Muscle layer of colon (tissue), 2 donors: ENCODE measurements around the gene WIPF2.
"Not testable (repeated sequence)": the region's sequence is repeated elsewhere in the genome, so short reads cannot be mapped to it uniquely, and the experiment has no call there.

Experiments used
- H3K27ac ChIP-seq: one replicate; pipeline ENCODE4 v1.7.0; 2013; ENCODE audit warnings: low read depth, mild to moderate bottlenecking, low read length, moderate library complexity
- H3K27me3 ChIP-seq, 2 donors: one replicate each; pipeline ENCODE4 v1.7.0; 2013; ENCODE audit warnings: low read length in 2 of 2, mild to moderate bottlenecking in 2 of 2; ENCODE audit not compliant: insufficient read depth in 2 of 2, control insufficient read depth in 1 of 2
- H3K36me3 ChIP-seq: one replicate; pipeline ENCODE4 v1.7.0; 2013; ENCODE audit warnings: mild to moderate bottlenecking, low read length; ENCODE audit not compliant: insufficient read depth
- H3K4me1 ChIP-seq: one replicate; pipeline ENCODE4 v1.7.0; 2013; ENCODE audit warnings: mild to moderate bottlenecking, low read length; ENCODE audit not compliant: insufficient read depth
- H3K4me3 ChIP-seq, 2 donors: one replicate each; pipeline ENCODE4 v1.7.0; 2013; ENCODE audit warnings: low read length in 2 of 2, low read depth in 1 of 2, mild to moderate bottlenecking in 1 of 2, moderate library complexity in 1 of 2
- H3K9ac ChIP-seq: one replicate; pipeline ENCODE4 v1.7.0; 2013; ENCODE audit warnings: low read length
- H3K9me3 ChIP-seq: one replicate; pipeline ENCODE4 v1.7.0; 2013; ENCODE audit warnings: mild to moderate bottlenecking, low read length
- donor health status: abdominal sarcoma.
- donor health status: Adenocarcinoma of cecum.

The WIPF2 gene

DNA sequence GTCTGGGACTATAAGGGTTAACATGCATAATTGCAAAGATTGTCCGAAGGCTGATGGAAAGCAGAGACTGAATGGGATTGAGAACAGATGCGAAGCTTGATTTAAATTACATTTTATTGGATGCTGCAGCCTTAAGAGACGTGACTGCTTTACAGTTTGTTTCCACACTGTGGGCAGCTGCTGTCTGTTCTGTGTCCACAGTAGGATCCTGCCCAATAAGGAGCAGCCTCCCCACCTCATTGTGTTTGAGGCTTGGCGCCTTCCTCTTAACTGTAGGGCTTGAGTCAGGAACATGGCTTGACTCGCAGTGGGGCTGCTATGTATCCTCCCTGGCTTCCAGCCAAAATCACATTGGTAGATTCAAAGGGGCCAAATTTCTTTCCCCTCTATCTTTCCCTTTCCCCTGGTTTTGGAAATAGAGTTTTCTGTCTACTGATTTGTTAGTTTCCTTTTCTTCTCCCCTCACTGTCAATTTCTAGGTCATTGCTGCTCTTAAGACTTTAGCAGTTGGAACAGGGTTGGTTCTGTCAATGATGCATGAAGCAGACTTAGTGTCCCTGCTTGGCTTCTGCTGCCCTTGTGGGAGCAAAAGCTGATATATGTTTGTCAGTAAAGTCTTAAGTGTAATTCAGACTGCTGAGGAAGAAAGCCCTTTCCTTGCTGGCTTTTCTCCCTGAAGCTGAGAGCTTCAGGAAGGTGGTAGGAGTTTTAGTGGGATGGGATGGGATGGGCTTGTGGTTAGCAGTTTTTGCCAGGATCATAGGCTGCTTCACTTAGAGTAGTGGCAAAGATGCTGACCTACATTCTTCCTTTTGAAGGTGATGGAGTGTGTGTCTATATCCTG lies 84.8 kb downstream of the WIPF2 start:
- H3K9me3 ChIP-seq = no peaks in the 10 kb centered on the region
- no peaks in the 10 kb centered on the region for H3K27me3 ChIP-seq
- peak overlapping the region; percentile 95 for H3K27ac ChIP-seq
- peak overlapping the region; percentile 1 to 6 for H3K4me3 ChIP-seq
- no peaks in the 10 kb centered on the region for H3K36me3 ChIP-seq
- peaks cover 62% of the 10 kb centered on the region for H3K4me1 ChIP-seq
- no peak overlapping the region for H3K9ac ChIP-seq

DNA sequence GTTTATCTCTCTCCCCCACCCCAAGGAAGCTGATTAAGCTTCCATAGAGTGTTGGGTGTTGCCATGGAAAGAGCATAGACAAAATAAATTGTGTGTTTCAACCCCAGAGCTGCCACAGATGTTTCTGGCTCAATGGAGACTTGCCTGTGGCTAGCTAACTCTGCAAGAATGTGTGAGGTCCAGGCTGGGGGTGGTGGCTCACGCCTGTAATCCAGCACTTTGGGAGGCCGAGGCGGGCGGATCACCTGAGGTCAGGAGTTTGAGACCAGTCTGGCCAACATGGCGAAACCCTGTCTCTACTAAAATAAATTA lies 85.4 kb downstream of the WIPF2 start:
- H3K4me1 ChIP-seq = peaks cover 62% of the 10 kb centered on the region
- peak overlapping the region; percentile 83 for H3K27ac ChIP-seq

DNA sequence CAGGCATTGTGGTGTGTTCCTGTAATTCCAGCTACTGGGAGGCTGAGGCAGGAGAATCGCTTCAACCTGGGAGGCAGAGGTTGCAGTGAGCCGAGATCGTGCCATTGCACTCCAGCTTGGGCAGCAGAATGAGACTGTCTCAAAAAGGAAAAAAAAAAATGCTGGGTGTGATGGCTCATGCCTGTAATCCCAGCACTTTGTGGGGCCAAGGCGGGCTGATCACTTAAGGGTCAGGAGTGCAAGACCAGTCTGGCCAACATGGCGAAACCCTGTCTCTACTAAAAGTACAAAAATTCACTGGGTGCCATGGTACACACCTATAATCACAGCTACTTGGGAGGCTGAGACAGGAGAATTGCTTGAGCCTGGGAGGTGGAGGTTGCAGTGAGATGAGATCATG lies 85.8 kb downstream of the WIPF2 start:
- H3K9ac ChIP-seq, H3K27me3 ChIP-seq, H3K36me3 ChIP-seq, H3K4me3 ChIP-seq, H3K9me3 ChIP-seq: not testable (repeated sequence)
- peaks cover 66% of the 10 kb centered on the region for H3K4me1 ChIP-seq
- H3K27ac ChIP-seq = peak overlapping the region; percentile 83

More for the DNA sequence above, 85.4 kb downstream of the WIPF2 start:
- not testable (repeated sequence) for H3K9ac ChIP-seq, H3K27me3 ChIP-seq, H3K36me3 ChIP-seq, H3K9me3 ChIP-seq
- peak overlapping the region in 1 of 2 donors; percentile 6 for H3K4me3 ChIP-seq

GRCh38 chr17:40306395-40306794 lies 87.3 kb downstream of the WIPF2 start:
- peak overlapping the region; percentile 27 for H3K9ac ChIP-seq
- no peaks in the 10 kb centered on the region for H3K9me3 ChIP-seq
- H3K4me3 ChIP-seq = no peak overlapping the region
- no peaks in the 10 kb centered on the region for H3K36me3 ChIP-seq
- no peak overlapping the region for H3K27ac ChIP-seq
- H3K27me3 ChIP-seq = no peaks in the 10 kb centered on the region
- H3K4me1 ChIP-seq = peaks cover 81% of the 10 kb centered on the region

DNA sequence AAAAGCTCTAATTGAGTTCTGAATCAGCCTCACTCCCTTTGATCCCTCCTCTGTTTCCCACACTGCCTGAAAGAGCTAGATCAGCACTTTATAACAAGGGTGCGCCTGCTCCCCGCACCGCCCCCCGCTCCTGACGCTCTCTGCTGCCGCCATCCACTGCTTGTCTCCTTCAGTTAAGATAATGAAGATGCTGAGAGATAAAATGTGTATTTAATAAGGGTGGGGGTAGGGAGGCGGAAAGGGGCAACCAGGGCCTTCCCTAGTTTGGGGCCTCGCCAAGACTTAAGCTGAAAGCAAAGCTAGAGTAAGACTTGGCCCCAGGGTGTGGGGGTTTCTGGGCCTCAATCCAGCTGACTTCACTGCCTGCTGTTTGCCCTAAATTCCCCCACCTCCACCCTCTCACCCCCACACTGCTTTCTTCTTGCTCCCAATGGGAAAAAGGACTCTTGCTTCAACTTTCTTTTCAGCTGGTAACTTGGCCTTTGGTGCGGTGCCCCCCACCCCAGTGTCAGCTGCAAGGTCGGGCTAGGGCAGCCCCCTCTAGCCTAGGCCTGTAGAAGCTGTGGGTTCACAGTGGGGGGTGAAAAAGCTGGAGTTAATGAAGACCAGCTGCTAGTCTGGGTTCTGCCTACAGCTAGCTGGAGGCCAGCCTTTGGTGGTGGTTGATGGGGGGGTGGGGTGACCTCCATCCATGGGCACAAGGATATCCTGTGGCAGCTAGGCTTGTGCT lies 88.1 kb downstream of the WIPF2 start:
- Histone ChIP-seq H3K9ac (peak overlapping the region; percentile 27), H3K27me3 (no peaks in the 10 kb centered on the region), H3K4me3 (no peak overlapping the region), H3K27ac (peak overlapping the region; percentile 17), H3K36me3 (no peaks in the 10 kb centered on the region), H3K4me1 (peaks cover 89% of the 10 kb centered on the region), H3K9me3 (no peaks in the 10 kb centered on the region)

DNA sequence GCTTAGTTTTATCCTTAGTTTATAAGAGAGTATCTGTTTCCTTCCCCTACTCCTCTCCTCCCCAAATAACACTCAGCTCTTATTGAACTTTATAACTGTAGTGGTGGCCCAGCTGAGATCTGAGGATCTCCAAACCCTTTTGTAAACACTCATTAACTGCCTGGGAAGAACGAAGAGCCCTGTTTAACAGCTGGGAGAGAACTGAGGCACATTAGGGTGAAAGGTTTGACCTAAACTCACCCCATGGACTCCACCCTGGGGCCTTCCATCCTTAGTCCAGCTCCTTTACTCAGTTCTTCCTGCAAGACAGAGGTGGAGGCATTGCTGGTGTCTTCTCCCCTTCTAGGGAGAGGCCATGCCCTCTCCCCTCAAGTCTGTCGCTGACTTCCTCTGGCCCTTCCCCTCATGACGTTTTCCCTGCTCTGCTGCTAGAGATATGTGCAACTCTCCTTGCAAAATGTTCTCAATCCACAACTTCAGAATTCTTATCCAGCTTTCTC lies 88.7 kb downstream of the WIPF2 start:
- no peaks in the 10 kb centered on the region for H3K9me3 ChIP-seq
- H3K27me3 ChIP-seq = no peaks in the 10 kb centered on the region
- no peaks in the 10 kb centered on the region for H3K36me3 ChIP-seq
- H3K27ac ChIP-seq = peak overlapping the region; percentile 7
- H3K4me3 ChIP-seq = no peak overlapping the region
- H3K9ac ChIP-seq = no peak overlapping the region
- H3K4me1 ChIP-seq = peaks cover 93% of the 10 kb centered on the region

DNA sequence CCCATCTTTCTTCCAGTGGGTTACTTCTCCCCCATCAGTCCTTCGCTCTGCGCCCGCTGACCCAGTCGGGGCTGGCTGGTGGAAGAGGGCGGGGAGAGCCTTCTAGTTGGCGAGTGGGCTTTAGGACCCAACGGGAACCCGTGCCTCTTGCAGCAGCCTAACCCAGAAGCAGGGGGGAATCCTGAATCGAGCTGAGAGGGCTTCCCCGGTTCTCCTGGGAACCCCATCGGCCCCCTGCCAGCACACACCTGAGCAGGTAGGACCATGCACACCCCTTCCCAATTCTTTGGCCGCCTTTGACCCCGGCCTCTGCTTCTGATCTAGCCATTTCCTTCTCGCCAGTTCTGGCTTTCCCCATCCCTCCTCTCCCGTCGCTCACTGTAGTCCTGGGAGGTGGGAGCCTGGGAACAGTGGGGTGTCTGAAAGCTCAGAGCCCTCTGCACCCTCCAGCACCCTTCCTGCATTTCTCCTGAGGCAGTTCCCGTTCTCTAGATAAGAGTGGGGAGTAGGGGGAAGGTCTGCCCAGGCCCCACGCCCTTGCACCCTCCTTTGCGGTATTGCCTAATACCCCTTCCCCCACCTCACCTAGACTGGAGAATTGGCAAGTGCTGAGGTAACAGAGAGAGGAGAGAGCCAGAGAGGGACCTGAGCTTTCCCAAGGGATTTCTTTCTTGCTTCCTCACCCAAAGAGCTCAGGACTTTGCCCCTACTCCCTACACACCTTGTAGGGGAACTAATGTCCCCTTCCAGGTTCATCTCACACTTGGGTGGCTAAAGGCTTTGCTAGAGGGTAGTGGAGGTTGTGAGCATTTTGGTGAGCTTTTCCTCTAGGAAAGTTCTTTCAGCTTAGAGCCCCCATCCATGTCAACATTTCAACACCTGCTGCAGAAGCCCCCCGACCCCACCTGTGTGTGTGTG lies 90.2 kb downstream of the WIPF2 start, which contains the start of gene RARA:
Gene RARA, plus strand, starts transcription at position 150 of the 918 bp plus-strand sequence. CDS start 22,039 bp downstream, outside the sequence.
- peaks cover 92% of the 10 kb centered on the region for H3K4me1 ChIP-seq
- no peaks in the 10 kb centered on the region for H3K36me3 ChIP-seq
- H3K27ac ChIP-seq = peak within 1 kb of the TSS; percentile 21
- peak within 1 kb of the TSS; percentile 20 for H3K9ac ChIP-seq
- peak within 1 kb of the TSS; percentile 56 to 58 for H3K4me3 ChIP-seq
- H3K27me3 ChIP-seq = no peaks in the 10 kb centered on the region
- no peaks in the 10 kb centered on the region for H3K9me3 ChIP-seq

- no peak overlapping the region for H3K27ac ChIP-seq
Observed at GRCh38 chr17:40309949-40310510, 90.9 kb downstream of the WIPF2 start.

DNA sequence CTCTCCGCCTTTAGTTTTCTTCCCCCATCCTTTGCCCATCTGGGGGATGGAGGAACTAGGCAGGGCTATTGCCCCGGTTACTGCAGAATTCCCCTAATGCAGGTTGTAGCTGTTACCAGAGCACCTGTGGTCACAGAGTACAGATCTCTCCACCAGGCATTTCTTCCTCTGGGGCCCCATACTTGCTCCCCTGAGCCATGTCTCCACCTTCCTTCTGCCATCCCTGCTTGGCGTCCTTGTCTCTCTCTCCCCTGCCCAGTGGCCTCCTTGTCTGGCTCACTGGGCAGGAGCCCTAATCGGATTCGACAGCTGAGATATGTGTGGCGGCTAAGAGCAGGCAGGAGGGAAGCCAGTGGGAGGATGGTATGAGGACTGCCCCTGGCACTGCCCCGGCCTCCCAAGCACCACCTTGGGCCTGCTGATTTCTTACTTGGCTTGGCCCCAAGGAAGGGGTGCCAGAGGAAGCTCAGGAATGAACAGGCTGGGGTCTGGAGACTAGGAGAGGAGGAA lies 91.8 kb downstream of the WIPF2 start:
- H3K9me3 ChIP-seq = no peaks in the 10 kb centered on the region
- H3K4me3 ChIP-seq = peak overlapping the region in 1 of 2 donors; percentile 16
- H3K9ac ChIP-seq = no peak overlapping the region
- H3K4me1 ChIP-seq = peaks cover 95% of the 10 kb centered on the region
- no peaks in the 10 kb centered on the region for H3K36me3 ChIP-seq
- no peaks in the 10 kb centered on the region for H3K27me3 ChIP-seq
- H3K27ac ChIP-seq = peak overlapping the region; percentile 74

More at GRCh38 chr17:40309949-40310510, 90.9 kb downstream of the WIPF2 start:
- Histone ChIP-seq H3K4me3 (peak overlapping the region; percentile 56 to 58), H3K36me3 (no peaks in the 10 kb centered on the region), H3K4me1 (peaks cover 90% of the 10 kb centered on the region), H3K9me3 (no peaks in the 10 kb centered on the region), H3K9ac (no peak overlapping the region), H3K27me3 (no peaks in the 10 kb centered on the region)

DNA sequence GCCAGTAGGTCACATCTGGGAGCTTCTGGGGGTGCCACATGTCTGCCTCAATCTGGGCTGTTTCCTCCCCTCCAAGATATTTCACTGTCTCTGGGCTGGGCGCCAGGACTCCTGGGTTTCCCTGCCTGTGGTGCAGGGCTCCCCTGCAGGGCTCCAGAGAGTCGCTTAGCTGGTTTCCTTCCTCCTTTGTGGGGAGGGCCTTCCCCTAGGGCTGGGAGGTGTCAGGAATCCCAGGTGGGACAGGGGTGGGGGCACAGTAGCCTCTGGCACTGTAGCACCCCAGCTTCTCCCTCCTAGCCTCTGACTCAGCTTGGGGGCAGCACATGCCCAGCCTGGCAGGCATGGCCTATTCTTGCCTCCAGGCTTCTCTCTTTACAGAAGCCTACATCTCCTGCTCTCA lies 92.5 kb downstream of the WIPF2 start:
- H3K36me3 ChIP-seq = no peaks in the 10 kb centered on the region
- no peak overlapping the region for H3K4me3 ChIP-seq
- H3K9ac ChIP-seq = no peak overlapping the region
- peak overlapping the region; percentile 74 for H3K27ac ChIP-seq
- H3K9me3 ChIP-seq = no peaks in the 10 kb centered on the region
- peaks cover 96% of the 10 kb centered on the region for H3K4me1 ChIP-seq
- no peaks in the 10 kb centered on the region for H3K27me3 ChIP-seq
